Calu3 (cell line): ENCODE data around the gene SORBS2. TPM values are rescaled to one million over a fixed set of nuclear protein-coding genes. Genes with fewer than 3 reads are reported as not detected.

Experiments
- BruUV-seq: library from RNA; stranded (reverse); fragments of 400-500 nt; replicated peaks from 2 replicates; lab custom pipeline; 2021; lab: Mats Ljungman, UMichigan
- CTCF ChIA-PET: fragments of 300-600 bp; sonication (Branson Sonifier 250); formaldehyde crosslinking; loops from one replicate; lab custom pipeline; 2022; ENCODE audit warnings: antibody characterized with exemption; lab: Charles Lee
- DNase-seq: peaks from one replicate; pipeline ENCODE4 v3.0.0; 2022
- H3K27ac Mint-ChIP-seq: one replicate; pipeline ENCODE4 v1.8.0; 2022; ENCODE audit warnings: mixed read lengths; ENCODE audit not compliant: unreplicated experiment
- H3K27me3 Mint-ChIP-seq: one replicate; pipeline ENCODE4 v1.8.0; 2022; ENCODE audit warnings: mixed read lengths; ENCODE audit not compliant: unreplicated experiment
- H3K36me3 Mint-ChIP-seq: one replicate; pipeline ENCODE4 v1.8.0; 2022; ENCODE audit warnings: mild to moderate bottlenecking, moderate library complexity, mixed read lengths; ENCODE audit not compliant: insufficient read depth, unreplicated experiment
- H3K4me1 Mint-ChIP-seq: one replicate; pipeline ENCODE4 v1.8.0; 2022; ENCODE audit warnings: mild to moderate bottlenecking, low read depth, mixed read lengths; ENCODE audit not compliant: unreplicated experiment
- H3K4me3 Mint-ChIP-seq: one replicate; pipeline ENCODE4 v1.8.0; 2022; ENCODE audit warnings: mild to moderate bottlenecking, low read depth, moderate library complexity, mixed read lengths; ENCODE audit not compliant: unreplicated experiment
- H3K9me3 Mint-ChIP-seq: one replicate; pipeline ENCODE4 v1.8.0; 2022; ENCODE audit warnings: low read depth, mixed read lengths; ENCODE audit not compliant: unreplicated experiment
- CTCF ChIP-seq: fragments of 200-600 bp; IDR thresholded peaks from one replicate; pipeline ENCODE4 v1.8.0; 2022; ENCODE audit warnings: antibody characterized with exemption; ENCODE audit not compliant: unreplicated experiment
- intact Hi-C: fragments of 100-400 bp; cut with micrococcal nuclease; formaldehyde crosslinking; loops from one replicate; pipeline ENCODE4 v1.10.0; 2022; ENCODE audit not compliant: unreplicated experiment
- total RNA-seq: library from RNA; stranded (reverse); gene quantifications from 2 replicates; pipeline ENCODE4 v1.2.3, GENCODE V29; 2022

Gene SORBS2
- total RNA-seq, 1 experiment from 2014 or later = 52.8 TPM

- no peak for DNase-seq
- H3K9me3 Mint-ChIP-seq = no peaks in the 10 kb centered on the region
- BruUV-seq = no TSS peak
- no peak for TF ChIP-seq CTCF
- no peak overlapping the region for H3K27ac Mint-ChIP-seq
- no peaks in the 10 kb centered on the region for H3K36me3 Mint-ChIP-seq
- H3K4me1 Mint-ChIP-seq = peaks cover 27% of the 10 kb centered on the region
- CTCF ChIA-PET = no interaction called here
- H3K27me3 Mint-ChIP-seq = no peaks in the 10 kb centered on the region
- no peak overlapping the region for H3K4me3 Mint-ChIP-seq
- intact Hi-C loops = no loop called here
Measured at GRCh38 chr4:185729391-185729804, 82.6 kb downstream of the SORBS2 start.

DNA sequence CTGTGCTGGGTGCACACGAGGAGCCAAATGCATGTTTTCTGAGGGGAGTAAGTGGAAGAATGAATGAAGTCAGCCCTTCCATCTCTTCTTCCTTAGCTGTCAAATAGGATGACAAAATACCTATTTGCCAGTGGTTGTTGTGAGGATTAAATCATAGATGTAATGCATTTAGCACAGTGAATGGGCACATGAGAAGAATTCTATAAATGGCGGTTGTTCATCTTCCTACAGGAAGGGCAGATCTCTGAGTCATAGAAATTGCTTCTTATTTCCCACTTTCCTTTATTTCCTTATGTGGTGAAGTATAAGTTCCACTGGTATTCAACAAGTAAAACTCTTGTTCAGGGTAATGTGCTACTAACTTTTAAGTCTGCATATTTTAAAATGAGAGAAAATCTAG is 83.1 kb downstream of the SORBS2 start:
- no peaks in the 10 kb centered on the region for H3K36me3 Mint-ChIP-seq
- no peak for TF ChIP-seq CTCF
- H3K27ac Mint-ChIP-seq = no peak overlapping the region
- H3K4me1 Mint-ChIP-seq = peaks cover 32% of the 10 kb centered on the region
- CTCF ChIA-PET = no interaction called here
- BruUV-seq = no TSS peak
- H3K4me3 Mint-ChIP-seq = no peak overlapping the region
- intact Hi-C loops = no loop called here
- no peaks in the 10 kb centered on the region for H3K27me3 Mint-ChIP-seq
- DNase-seq = no peak
- H3K9me3 Mint-ChIP-seq = no peaks in the 10 kb centered on the region

DNA sequence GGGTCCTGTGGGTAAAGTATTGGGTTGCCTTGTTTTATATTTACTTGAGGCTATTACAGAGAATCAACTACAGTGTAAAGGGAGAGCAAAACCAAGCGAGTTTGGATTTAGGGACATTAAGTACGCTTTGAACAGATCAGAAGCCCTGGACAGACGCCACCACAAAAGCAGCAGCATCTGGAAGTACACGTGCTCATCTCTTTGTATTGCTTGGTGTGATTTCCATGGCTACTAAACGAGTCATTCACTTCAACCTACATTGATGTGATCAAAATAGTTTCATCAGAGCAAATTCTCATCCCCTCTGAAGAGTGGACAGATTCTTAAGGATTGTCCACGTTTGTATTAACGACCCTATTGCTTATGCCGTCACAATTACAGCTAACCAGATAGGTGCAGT is 85.1 kb downstream of the SORBS2 start:
- no TSS peak for BruUV-seq
- H3K4me3 Mint-ChIP-seq = no peak overlapping the region
- intact Hi-C loops = no loop called here
- H3K4me1 Mint-ChIP-seq = peaks cover 42% of the 10 kb centered on the region
- H3K36me3 Mint-ChIP-seq = no peaks in the 10 kb centered on the region
- H3K9me3 Mint-ChIP-seq = no peaks in the 10 kb centered on the region
- TF ChIP-seq CTCF = no peak
- CTCF ChIA-PET = interaction anchor here (1.0 kb wide), 1 partner anchor 8 kb away, joined by 4 read pairs; no protein-coding TSS in a partner anchor
- no peak overlapping the region for H3K27ac Mint-ChIP-seq
- DNase-seq = no peak
- H3K27me3 Mint-ChIP-seq = no peaks in the 10 kb centered on the region

DNA sequence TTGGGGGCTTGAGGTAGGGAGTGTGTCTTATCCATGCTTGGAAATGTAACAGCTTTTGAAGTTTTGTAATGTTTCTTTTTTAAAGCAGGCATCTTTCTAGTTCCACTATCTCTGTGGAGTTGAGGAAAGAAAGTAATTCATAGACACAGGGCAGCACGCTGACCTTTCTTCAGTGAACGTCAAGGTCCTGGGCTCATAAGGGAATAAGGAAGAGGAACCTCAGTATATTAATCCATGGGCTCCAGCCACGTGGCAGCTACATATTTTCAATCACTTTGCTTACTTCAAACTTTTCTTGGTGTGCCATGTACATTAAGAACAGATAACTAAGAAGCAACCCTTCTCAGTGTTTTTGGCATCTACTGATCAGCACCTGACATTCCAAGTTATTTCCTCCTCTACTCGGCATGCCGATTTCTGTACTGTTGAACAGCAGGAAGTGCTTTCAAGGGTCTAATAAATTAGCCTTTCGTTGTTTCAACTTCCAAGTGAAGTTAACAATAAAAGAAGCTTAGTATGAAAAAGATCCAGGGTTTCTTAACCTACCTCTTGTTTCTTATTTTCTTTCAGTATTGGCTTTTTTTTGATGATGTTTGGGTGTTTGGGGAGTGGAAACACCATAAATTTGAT is 88.2 kb downstream of the SORBS2 start:
- Mint-ChIP-seq H3K4me1 (peaks cover 63% of the 10 kb centered on the region), H3K4me3 (peak overlapping the region; percentile 4), H3K36me3 (no peaks in the 10 kb centered on the region), H3K27me3 (no peaks in the 10 kb centered on the region), H3K9me3 (no peaks in the 10 kb centered on the region), H3K27ac (peak overlapping the region; percentile 57)
- intact Hi-C loops = no loop called here
- BruUV-seq = no TSS peak
- CTCF ChIA-PET = no interaction called here
- TF ChIP-seq CTCF = no peak
- no peak for DNase-seq
